ENCODE results near the gene RASGRF1.
"Not testable (repeated sequence)": the region's sequence is repeated elsewhere in the genome, so short reads cannot be mapped to it uniquely, and the experiment has no call there.

The RASGRF1 gene

GRCh38 chr15:78996894-78997275, 93.7 kb downstream of the RASGRF1 start:
- TF ChIP-seq, protein P1, sequence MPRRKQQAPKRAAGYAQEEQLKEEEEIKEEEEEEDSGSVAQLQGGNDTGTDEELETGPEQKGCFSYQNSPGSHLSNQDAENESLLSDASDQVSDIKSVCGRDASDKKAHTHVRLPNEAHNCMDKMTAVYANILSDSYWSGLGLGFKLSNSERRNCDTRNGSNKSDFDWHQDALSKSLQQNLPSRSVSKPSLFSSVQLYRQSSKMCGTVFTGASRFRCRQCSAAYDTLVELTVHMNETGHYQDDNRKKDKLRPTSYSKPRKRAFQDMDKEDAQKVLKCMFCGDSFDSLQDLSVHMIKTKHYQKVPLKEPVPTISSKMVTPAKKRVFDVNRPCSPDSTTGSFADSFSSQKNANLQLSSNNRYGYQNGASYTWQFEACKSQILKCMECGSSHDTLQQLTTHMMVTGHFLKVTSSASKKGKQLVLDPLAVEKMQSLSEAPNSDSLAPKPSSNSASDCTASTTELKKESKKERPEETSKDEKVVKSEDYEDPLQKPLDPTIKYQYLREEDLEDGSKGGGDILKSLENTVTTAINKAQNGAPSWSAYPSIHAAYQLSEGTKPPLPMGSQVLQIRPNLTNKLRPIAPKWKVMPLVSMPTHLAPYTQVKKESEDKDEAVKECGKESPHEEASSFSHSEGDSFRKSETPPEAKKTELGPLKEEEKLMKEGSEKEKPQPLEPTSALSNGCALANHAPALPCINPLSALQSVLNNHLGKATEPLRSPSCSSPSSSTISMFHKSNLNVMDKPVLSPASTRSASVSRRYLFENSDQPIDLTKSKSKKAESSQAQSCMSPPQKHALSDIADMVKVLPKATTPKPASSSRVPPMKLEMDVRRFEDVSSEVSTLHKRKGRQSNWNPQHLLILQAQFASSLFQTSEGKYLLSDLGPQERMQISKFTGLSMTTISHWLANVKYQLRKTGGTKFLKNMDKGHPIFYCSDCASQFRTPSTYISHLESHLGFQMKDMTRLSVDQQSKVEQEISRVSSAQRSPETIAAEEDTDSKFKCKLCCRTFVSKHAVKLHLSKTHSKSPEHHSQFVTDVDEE (CRISPR knock-in tag; IDR thresholded peaks at IDR 0.05) = no peak
- TF ChIP-seq GLIS3 (CRISPR knock-in tag; IDR thresholded peaks at IDR 0.05) = no peak
- TF ChIP-seq SNAI2 (CRISPR knock-in tag; IDR thresholded peaks at IDR 0.05) = no peak
- no peak for ATAC-seq

GRCh38 chr15:78995921-78996893, 94.4 kb downstream of the RASGRF1 start:
- no peak for ATAC-seq
- TF ChIP-seq, protein P2, sequence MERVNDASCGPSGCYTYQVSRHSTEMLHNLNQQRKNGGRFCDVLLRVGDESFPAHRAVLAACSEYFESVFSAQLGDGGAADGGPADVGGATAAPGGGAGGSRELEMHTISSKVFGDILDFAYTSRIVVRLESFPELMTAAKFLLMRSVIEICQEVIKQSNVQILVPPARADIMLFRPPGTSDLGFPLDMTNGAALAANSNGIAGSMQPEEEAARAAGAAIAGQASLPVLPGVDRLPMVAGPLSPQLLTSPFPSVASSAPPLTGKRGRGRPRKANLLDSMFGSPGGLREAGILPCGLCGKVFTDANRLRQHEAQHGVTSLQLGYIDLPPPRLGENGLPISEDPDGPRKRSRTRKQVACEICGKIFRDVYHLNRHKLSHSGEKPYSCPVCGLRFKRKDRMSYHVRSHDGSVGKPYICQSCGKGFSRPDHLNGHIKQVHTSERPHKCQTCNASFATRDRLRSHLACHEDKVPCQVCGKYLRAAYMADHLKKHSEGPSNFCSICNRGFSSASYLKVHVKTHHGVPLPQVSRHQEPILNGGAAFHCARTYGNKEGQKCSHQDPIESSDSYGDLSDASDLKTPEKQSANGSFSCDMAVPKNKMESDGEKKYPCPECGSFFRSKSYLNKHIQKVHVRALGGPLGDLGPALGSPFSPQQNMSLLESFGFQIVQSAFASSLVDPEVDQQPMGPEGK (CRISPR knock-in tag; IDR thresholded peaks at IDR 0.05; ENCODE audit: borderline replicate concordance) = no peak
- no peak for TF ChIP-seq ZFP30 (CRISPR knock-in tag; IDR thresholded peaks at IDR 0.05)
- TF ChIP-seq TOX (CRISPR knock-in tag; IDR thresholded peaks at IDR 0.05; ENCODE audit: borderline replicate concordance) = no peak
- TF ChIP-seq ESRRG (CRISPR knock-in tag; IDR thresholded peaks at IDR 0.05) = no peak
- TF ChIP-seq, protein P3, sequence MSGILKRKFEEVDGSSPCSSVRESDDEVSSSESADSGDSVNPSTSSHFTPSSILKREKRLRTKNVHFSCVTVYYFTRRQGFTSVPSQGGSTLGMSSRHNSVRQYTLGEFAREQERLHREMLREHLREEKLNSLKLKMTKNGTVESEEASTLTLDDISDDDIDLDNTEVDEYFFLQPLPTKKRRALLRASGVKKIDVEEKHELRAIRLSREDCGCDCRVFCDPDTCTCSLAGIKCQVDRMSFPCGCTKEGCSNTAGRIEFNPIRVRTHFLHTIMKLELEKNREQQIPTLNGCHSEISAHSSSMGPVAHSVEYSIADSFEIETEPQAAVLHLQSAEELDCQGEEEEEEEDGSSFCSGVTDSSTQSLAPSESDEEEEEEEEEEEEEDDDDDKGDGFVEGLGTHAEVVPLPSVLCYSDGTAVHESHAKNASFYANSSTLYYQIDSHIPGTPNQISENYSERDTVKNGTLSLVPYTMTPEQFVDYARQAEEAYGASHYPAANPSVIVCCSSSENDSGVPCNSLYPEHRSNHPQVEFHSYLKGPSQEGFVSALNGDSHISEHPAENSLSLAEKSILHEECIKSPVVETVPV (CRISPR knock-in tag; IDR thresholded peaks at IDR 0.05) = no peak
- no peak for TF ChIP-seq ZFP3 (CRISPR knock-in tag; IDR thresholded peaks at IDR 0.05)

- not testable (repeated sequence) for ATAC-seq
These were observed 95.4 kb downstream of the RASGRF1 start for GRCh38 chr15:78995161-78995560.

GRCh38 chr15:78993931-78994530, 96.5 kb downstream of the RASGRF1 start:
- ATAC-seq = no peak

More at GRCh38 chr15:78993931-78994530, 96.5 kb downstream of the RASGRF1 start:
- TF ChIP-seq TOX (CRISPR knock-in tag; IDR thresholded peaks at IDR 0.05; ENCODE audit: borderline replicate concordance) (no peak), CSDC2 (CRISPR knock-in tag; IDR thresholded peaks at IDR 0.05) (no peak), TCF4 (CRISPR knock-in tag; IDR thresholded peaks at IDR 0.05; ENCODE audit: borderline replicate concordance) (no peak), RARB (CRISPR knock-in tag; IDR thresholded peaks at IDR 0.05) (no peak), ISL1 (CRISPR knock-in tag; IDR thresholded peaks at IDR 0.05) (no peak), ZNF8 (CRISPR knock-in tag; IDR thresholded peaks at IDR 0.05) (no peak), ZC3H10 (CRISPR knock-in tag; IDR thresholded peaks at IDR 0.05) (no peak), SNAI2 (CRISPR knock-in tag; IDR thresholded peaks at IDR 0.05) (no peak), PPARA (CRISPR knock-in tag; IDR thresholded peaks at IDR 0.05; ENCODE audit: borderline replicate concordance) (no peak)
- TF ChIP-seq, protein P1 (CRISPR knock-in tag; IDR thresholded peaks at IDR 0.05) = no peak
- TF ChIP-seq, protein P3 (CRISPR knock-in tag; IDR thresholded peaks at IDR 0.05) = no peak
- TF ChIP-seq, protein P4, sequence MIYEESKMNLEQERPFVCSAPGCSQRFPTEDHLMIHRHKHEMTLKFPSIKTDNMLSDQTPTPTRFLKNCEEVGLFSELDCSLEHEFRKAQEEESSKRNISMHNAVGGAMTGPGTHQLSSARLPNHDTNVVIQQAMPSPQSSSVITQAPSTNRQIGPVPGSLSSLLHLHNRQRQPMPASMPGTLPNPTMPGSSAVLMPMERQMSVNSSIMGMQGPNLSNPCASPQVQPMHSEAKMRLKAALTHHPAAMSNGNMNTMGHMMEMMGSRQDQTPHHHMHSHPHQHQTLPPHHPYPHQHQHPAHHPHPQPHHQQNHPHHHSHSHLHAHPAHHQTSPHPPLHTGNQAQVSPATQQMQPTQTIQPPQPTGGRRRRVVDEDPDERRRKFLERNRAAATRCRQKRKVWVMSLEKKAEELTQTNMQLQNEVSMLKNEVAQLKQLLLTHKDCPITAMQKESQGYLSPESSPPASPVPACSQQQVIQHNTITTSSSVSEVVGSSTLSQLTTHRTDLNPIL (CRISPR knock-in tag; IDR thresholded peaks at IDR 0.05; ENCODE audit: low read depth) = no peak
- TF ChIP-seq, protein P5, sequence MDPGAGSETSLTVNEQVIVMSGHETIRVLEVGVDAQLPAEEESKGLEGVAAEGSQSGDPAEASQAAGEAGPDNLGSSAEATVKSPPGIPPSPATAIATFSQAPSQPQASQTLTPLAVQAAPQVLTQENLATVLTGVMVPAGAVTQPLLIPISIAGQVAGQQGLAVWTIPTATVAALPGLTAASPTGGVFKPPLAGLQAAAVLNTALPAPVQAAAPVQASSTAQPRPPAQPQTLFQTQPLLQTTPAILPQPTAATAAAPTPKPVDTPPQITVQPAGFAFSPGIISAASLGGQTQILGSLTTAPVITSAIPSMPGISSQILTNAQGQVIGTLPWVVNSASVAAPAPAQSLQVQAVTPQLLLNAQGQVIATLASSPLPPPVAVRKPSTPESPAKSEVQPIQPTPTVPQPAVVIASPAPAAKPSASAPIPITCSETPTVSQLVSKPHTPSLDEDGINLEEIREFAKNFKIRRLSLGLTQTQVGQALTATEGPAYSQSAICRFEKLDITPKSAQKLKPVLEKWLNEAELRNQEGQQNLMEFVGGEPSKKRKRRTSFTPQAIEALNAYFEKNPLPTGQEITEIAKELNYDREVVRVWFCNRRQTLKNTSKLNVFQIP (CRISPR knock-in tag; IDR thresholded peaks at IDR 0.05; ENCODE audit: borderline replicate concordance, low read depth) = no peak

All from SK-N-SH treated with all-trans-retinoic acid at 6 μM for 48 hours (cell line).